ENCODE data around the gene EBF4. TPM values are rescaled to one million over a fixed set of nuclear protein-coding genes. Genes with fewer than 3 reads are reported as not detected.
A peak's percentile ranks its signal among the peaks of the same experiment; 100 is the strongest.

Gene EBF4
- total RNA-seq, 1 donor from 2014 or later: 17.9 TPM

DNA sequence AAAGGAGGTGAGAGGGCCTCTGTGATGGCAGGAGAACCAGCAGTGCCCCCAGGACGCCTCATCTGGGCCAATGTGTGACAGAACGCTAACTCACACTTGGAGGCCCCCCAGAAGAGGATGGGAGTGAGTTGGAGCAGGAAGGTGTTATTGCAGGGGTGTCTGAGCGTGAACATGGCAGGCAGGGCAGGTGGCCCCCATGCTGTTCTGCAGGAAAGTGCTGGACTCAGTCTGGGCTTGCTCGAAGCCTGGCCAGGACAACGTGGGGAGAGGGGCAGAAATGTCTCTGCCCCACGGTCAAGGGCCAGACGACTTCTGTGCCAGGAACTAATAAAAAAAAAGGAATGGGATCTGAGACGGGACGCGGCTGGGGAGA is 931 bp upstream of the EBF4 start:
- H3K27me3 Mint-ChIP-seq: peaks cover 82% of the 10 kb centered on the region
- H3K4me3 Mint-ChIP-seq: peak overlapping the region; percentile 93
- no peaks in the 10 kb centered on the region for H3K9me3 Mint-ChIP-seq
- H3K36me3 Mint-ChIP-seq: no peaks in the 10 kb centered on the region
- DNase-seq (ENCODE audit: extremely low spot score, unreplicated experiment): no peak
- H3K4me1 Mint-ChIP-seq (ENCODE audit: unreplicated experiment): peaks cover 16% of the 10 kb centered on the region
- no peak for TF ChIP-seq CTCF (conservative IDR thresholded peaks at IDR 0.05)
- peak overlapping the region; percentile 93 for H3K27ac Mint-ChIP-seq

GRCh38 chr20:2692886-2693285 is 306 bp downstream of the EBF4 start:
- no peak overlapping the region for H3K27ac Mint-ChIP-seq
- no peaks in the 10 kb centered on the region for H3K36me3 Mint-ChIP-seq
- no peaks in the 10 kb centered on the region for H3K9me3 Mint-ChIP-seq
- no peak for DNase-seq (ENCODE audit: extremely low spot score, unreplicated experiment)
- peaks cover 74% of the 10 kb centered on the region for H3K27me3 Mint-ChIP-seq
- no peak for TF ChIP-seq CTCF (conservative IDR thresholded peaks at IDR 0.05)
- no peak overlapping the region for H3K4me3 Mint-ChIP-seq
- H3K4me1 Mint-ChIP-seq (ENCODE audit: unreplicated experiment): peaks cover 16% of the 10 kb centered on the region

DNA sequence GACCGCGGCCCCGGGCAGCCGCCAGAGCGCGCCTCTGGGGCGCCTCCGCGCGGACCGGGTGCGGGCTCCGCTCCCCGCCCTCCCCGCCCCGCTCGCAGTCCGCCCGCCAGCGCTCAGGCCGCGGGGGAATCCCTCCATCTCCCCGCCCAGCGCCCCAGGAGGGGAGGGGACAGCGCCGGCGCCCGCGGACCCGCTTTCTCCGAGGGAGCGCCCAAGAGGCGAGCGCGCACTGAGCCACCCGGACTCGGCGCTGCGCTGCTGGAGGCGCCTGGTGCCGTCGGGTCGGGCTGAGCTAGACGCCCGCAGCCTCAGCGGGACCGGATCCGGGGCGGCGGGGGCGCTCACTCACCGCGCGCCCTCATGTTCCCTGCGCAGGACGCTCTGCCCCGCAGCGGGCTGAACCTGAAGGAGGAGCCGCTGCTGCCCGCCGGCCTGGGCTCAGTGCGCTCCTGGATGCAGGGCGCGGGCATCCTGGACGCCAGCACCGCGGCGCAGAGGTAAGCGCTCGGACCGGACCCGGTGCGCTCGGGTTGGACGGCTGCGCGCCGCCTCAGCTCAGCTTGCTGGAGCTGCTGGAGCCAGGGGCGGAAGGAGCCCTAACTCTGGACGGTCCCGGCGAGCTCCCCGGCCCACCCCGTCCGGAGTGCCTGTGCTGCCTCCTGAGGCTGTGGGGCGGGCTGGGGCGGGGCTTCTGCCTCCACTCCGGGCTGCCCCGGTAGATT is 867 bp downstream of the EBF4 start:
- DNase-seq (ENCODE audit: extremely low spot score, unreplicated experiment): no peak
- Mint-ChIP-seq H3K9me3 (no peaks in the 10 kb centered on the region), H3K27me3 (peaks cover 71% of the 10 kb centered on the region), H3K4me3 (peak overlapping the region; percentile 36), H3K4me1 (ENCODE audit: unreplicated experiment) (peaks cover 16% of the 10 kb centered on the region), H3K36me3 (no peaks in the 10 kb centered on the region), H3K27ac (no peak overlapping the region)
- TF ChIP-seq CTCF (conservative IDR thresholded peaks at IDR 0.05): no peak

DNA sequence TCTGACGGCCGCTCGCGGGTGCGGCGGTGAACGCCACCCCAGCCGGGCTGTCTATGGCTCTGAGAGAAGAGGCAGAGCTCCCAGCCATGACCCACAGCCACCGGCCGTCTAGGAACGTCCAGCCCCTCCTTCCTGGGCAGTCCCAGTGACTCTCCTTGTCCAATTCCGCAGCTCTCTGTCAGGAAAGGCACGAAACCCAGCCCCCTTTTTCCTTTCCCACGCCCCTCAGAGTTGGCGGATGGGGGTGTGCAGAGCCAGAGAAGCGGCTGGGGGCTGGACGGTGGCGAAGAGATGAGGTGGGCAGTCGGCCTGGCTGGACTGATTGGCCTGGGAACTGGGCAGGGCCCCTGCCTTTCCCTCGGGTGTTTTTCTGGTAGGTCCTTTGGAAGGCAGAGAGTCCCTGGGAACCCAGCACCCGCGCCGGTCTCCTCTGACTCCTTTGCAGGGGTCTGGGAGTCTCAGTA is 1.5 kb downstream of the EBF4 start:
- peak; percentile 64 for DNase-seq (ENCODE audit: extremely low spot score, unreplicated experiment)
- peak overlapping the region; percentile 36 for H3K4me3 Mint-ChIP-seq
- H3K9me3 Mint-ChIP-seq: no peaks in the 10 kb centered on the region
- TF ChIP-seq CTCF (conservative IDR thresholded peaks at IDR 0.05): no peak
- peaks cover 71% of the 10 kb centered on the region for H3K27me3 Mint-ChIP-seq
- H3K4me1 Mint-ChIP-seq (ENCODE audit: unreplicated experiment): peaks cover 16% of the 10 kb centered on the region
- H3K27ac Mint-ChIP-seq: no peak overlapping the region
- no peaks in the 10 kb centered on the region for H3K36me3 Mint-ChIP-seq

DNA sequence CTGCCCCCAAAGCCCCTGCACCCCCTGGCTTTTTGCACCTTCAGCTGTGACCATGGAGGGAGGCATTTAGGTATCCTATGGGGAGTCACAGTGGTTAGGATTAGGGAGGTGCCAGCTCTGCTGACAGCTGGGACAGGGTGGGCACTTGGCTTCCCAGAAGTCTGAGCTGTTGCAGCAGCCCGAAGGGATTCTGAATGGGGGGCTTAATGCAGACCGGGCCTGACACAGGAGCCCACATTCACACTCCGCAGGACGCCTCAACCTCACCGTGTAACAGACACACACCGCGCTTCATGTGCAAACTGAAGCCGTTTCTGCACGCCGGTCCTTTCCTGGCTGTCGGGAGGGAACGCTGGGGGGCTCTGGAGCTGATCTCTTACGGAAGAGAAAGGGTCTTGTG is 1.9 kb downstream of the EBF4 start:
- DNase-seq (ENCODE audit: extremely low spot score, unreplicated experiment): peak; percentile 58

More for the DNA sequence above, 1.9 kb downstream of the EBF4 start:
- TF ChIP-seq CTCF (conservative IDR thresholded peaks at IDR 0.05): no peak
- Mint-ChIP-seq H3K36me3 (no peaks in the 10 kb centered on the region), H3K27me3 (peaks cover 70% of the 10 kb centered on the region), H3K27ac (no peak overlapping the region), H3K4me1 (ENCODE audit: unreplicated experiment) (peaks cover 16% of the 10 kb centered on the region), H3K9me3 (no peaks in the 10 kb centered on the region), H3K4me3 (peak overlapping the region; percentile 63)
